ENCODE data around the gene FLOT2.
"Not testable (repeated sequence)": the region's sequence is repeated elsewhere in the genome, so short reads cannot be mapped to it uniquely, and the experiment has no call there.

FLOT2 gene

DNA sequence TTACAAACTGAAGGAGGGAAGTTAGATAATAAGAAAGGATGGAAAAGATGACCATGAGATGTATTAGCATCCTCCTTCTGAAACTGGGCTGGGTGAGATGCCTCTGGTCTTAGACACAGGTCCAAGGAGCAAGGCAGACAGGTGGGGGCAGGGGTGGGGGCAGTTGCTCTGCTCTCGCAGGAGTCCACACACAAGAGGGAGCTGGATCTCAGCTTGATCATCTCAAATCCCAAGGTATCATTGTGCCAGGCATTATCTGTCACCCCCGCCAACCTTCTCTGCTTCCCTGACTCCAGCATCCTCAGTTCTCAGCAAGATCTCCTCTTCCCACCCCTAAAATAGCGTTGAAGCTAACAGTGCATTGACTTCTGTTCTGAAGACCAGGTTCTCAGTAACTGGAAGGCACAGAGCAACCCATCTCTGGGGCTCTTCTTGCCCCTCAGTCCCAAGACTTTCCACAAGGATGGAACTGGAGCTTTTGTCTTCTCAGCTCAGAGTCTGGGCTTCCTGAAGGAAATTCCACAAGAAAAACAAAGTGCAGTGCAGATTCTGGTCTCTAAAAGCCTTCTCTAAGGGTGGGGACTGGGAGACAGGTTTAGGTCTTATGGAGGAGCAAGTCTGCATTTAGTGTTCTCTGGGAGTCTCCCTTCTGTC lies 1.6 kb downstream of the FLOT2 start:
- DNase-seq: no peak

DNA sequence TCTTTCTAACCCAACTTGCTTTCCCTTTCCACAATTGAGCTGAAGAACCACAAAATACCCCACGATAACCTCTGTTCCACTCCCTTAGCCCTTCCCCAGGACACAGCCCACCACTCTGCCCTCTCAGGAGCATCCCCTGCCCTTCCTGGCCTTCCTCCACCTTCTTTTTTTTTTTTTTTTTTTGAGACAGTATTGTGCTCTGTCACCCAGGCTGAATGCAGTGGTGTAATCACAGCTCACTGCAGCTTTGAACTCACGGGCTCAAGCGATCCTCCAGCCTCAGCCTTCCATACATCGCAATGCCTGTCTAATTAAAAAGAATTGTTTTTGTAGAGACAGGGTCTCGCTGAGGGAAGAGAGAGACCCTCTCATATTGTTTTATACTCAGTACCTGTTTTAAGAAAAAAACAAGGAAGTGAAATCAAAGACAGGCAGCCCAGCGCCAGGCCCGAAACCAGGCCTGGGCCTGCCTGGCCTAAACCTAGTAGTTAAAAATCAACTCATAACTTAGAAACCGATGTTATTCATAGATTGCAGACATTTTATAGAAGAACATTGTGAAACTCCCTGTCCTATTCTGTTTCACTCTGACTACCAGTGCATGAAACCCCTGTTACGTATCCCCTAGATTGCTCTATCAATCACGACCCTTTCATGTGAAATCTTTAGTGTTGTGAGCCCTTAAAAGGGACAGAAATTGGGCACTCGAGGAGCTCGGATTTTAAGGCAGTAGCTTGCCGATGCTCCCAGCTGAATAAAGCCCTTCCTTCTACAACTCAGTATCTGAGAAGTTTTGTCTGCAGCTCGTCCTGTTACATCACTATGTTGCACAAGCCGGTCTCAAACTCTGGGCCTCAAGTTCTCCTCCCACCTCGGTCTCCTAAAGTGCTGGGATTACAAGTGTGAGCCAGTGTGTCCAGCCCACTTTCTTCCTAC lies 4.0 kb downstream of the FLOT2 start:
- peak; percentile 53 for DNase-seq

DNA sequence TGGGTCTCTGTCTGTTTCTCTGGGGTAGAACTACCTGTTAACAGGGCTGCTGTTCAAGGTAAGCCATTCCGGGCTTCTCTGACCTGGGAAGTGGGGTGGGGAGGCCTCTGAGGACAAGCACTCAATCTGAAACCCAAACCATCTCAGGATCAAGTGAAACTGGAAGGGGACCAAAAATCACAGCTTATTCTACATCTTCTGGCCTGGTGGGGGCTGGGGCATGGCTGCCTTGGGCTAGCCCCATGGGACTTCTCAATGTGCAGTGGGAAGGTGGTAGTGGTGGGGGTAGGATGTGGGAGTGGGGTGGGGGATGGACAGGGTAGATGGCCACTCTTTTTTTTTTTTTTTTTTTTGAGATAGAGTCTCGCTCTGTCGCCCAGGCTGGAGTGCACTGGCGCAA lies 5.5 kb downstream of the FLOT2 start:
- no peak for DNase-seq

DNA sequence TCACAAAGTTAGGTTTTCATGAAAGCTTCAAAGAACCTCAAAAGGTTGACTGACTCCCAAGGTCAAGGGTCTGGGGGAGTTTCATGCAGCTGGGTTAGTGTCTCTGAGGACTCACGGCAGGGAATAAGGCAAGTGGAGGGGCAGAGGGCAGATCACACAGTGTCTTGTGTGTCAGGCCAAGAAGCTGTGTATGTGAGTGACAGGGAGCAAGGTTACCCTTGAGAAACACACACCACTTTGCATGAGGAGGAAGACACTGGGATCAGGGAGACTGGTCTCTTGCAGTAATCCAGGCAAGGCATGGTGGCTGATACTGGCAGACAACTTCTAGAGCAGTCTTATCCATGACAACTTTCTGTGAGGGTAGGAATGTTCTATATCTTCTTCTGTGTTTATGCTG lies 6.3 kb downstream of the FLOT2 start:
- DNase-seq: no peak

DNA sequence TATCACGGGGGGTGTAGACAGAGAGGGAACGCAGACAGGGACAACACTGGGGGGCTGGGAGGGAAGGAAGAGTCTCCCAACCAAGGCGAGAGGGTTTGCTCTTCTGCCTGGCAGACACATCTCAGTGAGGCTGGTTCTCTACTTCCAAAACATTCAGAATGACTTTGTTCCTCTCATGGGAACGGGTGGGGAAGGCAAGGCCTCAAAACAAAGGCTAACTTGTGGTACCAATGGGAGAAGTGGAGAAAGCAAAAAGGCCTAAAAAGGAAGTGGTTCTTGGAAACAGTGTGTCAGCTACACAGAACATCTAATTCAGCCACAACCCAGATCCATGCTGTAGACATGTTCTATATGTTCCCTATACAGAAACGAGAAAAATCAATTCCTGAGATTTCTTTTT lies 7.5 kb downstream of the FLOT2 start:
- no peak for DNase-seq

DNA sequence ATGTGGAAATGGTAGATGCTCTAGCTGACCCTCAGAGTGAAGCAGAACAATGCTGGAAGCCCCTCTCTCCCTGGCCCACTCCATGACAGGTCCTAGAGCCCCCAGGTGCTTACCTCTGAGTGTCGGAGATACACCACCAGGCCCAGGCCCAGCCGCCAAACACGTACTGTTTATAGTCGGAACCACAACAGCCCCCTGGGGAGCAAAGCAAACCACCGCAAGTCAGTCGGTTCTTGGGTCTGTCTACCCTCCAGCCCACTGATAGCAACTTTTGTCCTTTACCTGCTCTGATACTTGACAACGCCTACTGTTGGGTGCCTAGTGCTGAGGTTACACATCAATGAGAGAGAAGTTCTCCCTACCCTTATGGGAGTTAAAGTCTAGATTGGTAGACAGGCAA lies 8.7 kb downstream of the FLOT2 start:
- no peak for DNase-seq

DNA sequence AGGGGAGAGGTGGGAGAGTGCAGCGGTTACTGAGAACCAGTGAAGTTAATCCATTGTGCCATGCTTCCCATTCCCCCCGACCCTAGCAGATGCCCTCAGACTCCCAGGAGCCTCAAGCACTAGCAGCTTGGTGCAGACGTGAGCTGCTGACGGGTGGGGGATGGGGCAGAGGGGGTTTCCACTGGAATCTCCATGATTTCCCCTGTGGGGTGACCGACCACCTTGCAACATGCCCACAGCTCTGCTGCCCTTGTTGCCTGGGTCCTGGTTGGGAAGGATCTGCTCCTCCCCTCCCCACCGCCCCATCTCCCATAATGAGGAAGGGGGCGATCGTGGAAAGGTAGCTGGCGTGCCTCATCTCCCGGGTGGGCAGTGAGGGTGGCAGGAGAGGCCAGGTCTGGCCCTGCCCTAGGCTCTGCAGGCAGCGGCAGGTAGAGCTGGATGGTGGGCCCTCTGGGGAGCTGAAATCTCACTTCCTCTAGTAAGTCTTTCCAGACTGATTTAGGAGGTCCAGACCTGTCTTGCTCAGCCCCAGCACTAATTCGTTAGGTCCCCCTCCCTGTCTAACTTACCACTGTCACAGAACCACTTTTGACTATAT lies 9.6 kb downstream of the FLOT2 start:
- no peak for DNase-seq

DNA sequence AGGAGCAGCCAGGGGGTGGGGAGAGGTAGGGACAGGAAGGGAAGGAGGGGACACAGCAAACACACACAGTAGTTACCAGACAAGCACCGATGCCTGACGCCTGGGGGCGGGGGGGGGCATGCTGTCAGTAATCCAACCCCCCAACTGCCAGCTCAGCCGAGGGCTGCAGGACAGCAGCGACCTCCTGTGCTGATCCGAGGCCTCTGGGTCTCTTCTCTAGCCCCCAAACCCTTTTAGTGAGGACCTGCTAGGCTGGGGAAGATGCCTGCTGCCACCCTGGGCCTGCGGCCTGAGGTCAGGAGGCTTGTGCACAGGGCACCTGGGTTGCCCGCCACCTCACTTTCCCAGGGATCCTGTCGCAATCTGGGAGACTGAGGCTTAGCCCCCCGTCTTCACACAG lies 11.6 kb downstream of the FLOT2 start:
- no peak for DNase-seq

DNA sequence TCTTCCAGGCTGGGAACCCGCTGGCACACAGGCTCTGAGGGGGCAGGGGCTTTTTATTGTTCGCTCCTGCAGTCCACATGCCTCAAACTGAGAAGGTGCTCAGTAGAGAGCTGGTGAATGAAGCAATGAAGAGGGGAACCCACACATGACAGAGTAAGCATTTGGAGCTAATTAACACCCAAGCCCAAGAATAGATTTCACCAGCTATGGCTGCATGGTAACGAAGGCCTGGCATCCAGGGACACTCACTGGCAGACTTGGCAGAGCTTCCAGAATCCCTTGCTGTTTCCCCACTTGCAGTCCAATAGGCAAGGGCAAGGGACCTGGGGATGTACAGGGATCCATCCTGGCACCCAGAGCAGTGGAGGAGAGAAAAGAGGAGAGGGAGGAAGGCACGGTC lies 12.2 kb downstream of the FLOT2 start:
- no peak for DNase-seq

DNA sequence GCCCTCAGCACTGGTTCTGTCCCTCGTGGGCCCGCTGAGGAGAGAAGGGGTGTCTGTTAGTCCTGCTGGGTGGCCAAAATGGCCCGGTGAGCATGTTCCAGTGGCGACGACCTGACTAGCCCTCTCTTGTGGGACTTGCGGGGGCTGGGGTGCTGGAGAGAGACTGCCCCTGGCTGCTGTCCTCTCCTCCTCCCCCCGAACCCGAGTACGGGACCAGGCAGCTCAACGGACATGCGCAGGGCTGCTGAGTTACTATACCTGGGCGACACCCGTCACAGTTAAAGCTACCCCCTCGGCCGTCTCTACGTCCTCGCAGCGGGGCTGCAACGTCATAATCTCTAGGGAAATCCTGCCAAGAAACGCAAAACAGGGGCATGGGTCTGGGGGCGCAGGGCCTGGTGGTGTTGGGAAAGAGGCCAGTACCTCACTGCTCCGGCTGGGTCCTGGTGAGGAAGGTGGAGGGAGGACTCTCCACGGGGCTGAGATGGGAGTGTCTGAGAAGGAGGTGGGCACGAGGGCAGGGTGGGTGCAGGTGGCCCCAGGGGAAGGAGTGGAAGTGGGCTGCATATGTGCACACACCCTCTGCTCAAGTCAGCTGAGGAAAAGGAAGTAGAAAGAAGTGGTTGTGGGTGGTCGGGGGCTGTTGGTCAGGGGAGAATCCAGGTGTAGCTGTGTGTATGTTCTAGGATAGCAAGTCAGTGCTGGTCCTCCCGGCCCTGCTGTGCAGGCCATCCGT lies 13.4 kb downstream of the FLOT2 start:
- no peak for DNase-seq

DNA sequence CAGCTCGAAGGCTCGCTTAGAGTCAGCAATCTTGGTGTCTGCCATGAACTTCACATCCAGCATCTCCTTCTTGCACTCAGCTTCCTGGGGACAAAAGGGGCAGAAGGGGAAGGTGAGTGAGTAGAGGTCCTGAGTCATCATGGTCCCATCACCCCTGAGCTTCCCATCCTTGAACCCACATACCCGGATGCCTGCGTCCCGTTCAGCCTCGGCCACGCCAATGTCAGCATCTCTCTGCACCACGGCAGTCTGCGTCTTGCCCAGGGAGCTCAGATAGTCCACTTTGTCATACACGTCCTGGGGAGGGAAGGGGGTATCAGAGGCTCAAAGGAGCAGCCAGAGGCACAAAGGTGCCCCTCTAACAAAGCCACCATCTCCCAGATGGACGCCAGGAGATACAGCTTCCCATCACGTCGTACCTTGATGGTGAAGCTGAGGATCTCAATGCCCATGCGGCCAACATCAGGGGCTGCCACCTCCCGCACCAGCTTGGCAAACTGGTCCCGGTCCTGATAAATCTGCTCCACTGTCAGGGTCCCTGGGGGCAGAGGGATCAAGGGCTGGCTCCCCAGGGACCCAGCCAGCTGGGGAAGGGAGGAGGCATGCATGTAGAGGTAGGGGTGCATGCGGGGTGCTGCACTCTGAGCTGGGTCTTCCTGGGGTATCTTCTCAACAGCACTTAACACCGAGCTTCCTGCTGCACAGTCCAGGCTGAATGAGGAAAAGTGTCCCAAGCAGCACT lies 15.2 kb downstream of the FLOT2 start:
- DNase-seq: no peak

DNA sequence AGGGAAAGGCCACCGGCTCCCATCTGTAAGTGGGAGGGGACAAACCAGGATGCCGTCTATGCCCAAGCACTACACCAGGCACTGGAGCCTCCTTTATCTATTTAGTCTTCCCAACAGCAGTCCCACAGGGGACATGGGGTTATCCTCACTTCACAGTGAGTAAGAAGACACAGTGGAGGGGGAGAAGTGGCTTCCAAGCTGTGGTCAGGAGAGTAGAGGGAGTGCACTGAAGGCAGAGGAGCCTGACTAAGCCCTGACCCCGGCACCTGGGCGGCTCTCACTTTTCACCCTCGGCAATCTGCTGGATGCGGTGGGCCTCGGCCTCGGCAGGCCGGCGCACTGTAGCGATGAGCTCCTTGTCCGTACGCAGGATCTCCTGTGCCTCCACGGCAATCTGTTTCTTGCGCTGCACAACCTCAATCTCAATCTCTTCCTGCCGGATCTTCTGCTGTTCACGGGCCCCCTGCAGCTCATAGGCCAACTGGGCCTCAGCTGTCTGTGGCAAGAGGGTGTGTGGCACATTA lies 15.9 kb downstream of the FLOT2 start:
- no peak for DNase-seq

DNA sequence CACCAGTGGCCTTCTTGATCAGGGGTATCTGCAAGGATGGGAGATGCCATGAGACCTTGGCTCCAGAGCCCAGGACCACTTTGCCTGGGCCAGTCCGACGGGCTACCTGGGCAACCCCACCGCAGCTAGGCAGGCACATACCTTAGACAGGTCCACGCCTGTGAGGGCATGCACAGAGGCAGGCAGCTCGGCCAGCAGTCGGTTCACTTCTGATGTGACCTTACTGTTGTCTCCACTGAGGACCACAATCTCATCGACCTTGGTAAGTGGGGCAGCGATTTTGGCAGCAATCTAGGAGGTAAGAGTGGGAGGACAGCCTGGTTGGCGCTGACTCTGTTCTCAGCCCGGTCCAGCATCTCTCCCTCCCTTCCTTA lies 17.0 kb downstream of the FLOT2 start:
- DNase-seq: no peak

DNA sequence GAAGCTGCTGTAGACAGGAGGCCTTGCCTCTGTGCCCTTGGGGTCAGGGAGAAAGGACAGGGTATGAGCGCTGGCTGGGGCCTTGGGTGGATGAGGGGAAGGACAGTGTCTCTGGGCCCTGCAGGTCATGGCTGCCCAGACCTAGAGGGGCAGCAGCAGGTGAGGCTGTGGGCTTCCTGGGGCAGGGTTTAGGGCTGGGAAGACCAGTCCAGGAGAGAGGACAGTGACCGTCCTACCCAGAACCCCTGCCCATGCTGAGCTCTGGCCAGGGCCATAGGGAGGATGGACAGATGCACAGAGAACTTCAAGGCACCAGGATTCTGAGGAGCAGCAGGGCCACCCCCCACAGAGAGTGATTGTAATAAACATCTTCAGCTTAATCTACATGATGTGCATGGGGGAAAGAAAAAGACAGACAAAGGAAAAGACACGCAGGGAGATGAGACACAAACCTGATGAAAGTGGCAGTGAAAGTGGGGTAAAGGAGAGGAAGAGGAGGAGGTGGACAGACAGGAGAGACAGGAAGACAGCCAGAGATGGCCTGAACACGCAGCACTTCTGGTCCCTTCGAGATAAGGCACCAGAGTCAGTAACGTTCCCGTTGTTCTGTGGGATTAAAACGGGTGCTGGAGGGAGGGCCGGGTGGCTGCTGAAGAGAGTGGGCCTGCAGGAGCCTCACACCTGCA lies 17.5 kb downstream of the FLOT2 start:
- no peak for DNase-seq

DNA sequence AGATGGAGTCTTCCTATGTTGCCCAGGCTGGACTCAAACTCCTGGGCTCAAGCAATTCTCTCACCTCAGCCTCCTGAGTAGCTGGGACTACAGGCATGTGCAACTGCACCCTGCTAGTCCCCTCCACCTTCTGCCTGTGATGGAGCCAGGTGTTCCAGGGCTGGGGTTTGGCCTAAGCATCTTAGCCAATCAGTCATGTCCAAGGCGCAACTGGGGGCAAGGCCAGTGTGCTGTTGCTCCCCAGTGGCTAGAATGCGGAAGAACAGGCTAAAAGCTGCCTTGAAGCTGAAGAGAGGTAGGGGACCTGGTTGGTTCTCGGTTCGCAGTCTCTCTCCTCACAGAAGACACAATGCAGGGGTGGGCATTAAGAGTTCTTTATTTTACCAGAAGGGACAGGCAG lies 18.6 kb downstream of the FLOT2 start:
- no peak for DNase-seq

DNA sequence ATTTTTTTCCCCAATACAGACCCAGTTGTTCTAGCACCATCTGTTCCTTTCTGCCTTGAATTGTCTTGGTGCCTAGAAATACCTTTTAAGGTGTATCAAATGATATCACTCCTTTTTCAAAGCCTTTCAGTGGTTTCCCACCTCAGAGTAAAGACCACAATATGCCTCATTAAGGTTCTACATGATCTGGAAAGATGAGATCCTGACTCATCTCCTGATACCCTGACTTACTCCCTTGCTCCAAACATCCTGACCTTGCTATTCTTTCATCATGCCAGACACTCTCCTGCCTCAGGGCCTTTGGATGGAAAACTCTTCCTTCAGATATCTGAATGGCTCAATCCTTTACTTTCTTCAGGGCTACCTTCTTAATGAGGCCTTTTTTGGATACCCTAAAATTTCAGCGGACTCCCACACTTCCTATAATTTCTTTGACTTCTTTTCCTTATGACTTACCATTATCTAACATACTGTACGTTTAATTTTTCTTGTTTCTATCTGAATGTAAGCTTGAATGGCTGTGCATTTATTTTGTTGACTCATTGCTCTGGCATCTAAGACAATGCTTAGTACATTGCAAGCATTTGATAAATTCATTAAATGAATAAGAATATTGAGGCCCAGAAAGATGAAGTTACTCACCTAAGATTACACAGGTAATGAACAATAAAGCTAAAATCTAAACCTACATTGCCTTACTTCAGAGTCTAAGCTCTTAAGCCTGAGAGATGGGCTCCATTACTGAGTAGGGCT lies 19.2 kb downstream of the FLOT2 start:
- DNase-seq: no peak

DNA sequence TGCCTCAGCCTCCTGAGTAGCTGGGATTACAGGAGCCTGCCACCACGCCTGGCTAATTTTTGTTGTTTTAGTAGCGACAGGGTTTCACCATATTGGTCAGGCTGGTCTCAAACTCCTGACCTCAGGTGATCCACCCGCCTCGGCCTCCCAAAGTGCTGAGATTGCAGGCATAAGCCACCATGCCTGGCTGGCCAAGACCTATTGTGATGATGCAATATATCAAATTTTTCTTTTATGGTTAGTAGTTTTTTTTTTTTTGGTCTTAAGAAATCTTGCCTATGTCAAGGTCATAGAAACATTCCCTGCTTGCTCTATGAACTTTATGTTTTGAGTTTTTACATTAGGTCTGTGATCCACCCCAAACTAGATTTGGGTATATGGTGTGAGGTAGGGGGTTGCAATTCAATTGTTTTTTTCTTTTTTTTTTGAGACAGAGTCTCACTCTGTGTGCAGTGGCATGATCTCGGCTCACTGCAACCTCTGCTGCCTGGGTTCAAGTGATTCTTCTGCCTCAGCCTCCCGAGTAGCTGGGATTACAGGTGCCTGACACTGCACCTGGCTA lies 20.3 kb downstream of the FLOT2 start:
- DNase-seq: not testable (repeated sequence)

DNA sequence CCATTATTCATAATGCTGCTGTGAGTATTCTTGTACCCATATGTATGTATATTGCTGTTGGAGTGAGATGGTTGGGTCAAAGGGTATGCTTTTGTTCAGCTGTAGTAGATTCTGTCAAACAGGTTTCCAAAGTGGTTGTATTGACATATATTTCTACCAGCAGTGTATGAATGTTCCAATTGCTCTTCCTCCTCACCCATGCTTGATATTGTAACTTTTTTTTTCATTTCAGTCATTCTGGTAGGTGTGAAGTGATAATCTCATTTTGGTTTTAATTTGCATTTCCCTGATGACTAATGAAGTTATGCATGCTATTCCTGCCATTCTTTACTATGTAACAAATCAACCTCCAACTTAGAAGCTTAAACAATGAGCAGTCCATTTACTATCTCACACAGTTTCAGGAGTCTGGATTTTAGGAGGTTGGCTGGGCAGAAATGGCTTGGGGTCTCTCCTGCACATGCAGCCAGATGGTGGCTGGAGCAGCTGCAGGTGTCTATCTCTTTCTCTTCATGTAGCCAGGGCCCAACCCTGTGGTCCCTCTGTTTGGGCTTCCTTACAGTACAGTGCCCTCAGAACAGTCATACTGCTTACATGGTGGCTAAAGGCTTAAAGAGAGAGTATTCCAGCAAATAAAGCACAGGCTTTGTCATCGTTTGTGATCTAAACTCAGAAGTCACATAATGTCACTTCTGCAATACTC lies 21.5 kb downstream of the FLOT2 start:
- no peak for DNase-seq

DNA sequence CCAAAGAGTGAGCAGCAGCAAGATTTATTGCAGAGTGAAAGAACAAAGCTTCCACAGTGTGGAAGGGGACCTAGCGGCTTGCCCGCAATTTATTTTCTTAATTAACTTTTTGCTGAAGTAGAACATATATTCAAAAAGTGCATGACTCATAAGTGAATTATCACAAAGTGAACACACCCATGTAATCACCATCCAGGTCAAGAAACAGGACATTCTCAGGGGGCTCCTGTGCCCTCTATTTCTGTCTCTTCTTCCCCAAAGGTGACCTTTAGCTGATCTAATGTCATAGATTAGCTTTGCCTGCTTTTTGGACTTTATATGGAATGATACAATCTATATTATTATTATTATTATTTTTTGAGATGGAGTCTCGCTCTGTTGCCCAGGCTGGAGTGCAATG lies 22.8 kb downstream of the FLOT2 start:
- DNase-seq: no peak

DNA sequence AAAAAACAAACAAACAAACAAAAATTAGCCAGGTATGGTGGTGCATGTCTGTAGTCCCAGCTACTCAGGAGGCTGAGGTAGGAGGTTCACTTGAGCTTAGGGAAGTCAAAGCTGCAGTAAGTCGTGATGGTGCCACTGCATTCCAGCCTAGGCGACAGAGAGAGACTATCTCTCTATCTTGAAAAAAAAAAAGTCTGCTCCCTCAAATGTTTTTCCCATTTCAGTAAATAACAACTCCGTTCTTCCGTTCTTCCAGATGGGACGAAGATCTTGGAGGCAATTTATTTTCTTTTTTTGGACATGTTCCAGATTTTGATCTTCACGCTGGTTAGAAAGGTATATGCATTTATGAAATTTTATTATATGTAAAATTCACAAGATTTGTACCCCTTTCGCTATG lies 23.7 kb downstream of the FLOT2 start:
- DNase-seq: no peak

All from activated naive CD4-positive, alpha-beta T cell treated with Interleukin-2 at 50 U/mL for 16 hours (primary cell).